PC-3 (cell line): ENCODE results near the gene FGFRL1. TPM values are rescaled to one million over a fixed set of nuclear protein-coding genes. Genes with fewer than 3 reads are reported as not detected.

Experiments
- ATAC-seq: fragments of 200-7000 bp; cut with Tn5 transposase; 2 replicates; pipeline ENCODE4 v1.9.1; 2020; ENCODE audit warnings: mild to moderate bottlenecking, moderate library complexity
- BruUV-seq: library from RNA; stranded (reverse); fragments of 400-500 nt; replicated peaks from 2 replicates; lab custom pipeline; 2021; lab: Mats Ljungman, UMichigan
- CTCF ChIA-PET: fragments of 300-600 bp; sonication (Branson Sonifier 250); formaldehyde crosslinking; loops from one replicate; lab custom pipeline; 2022; ENCODE audit warnings: antibody characterized with exemption; lab: Charles Lee
- POLR2A ChIA-PET: fragments of 300-600 bp; sonication (Branson Sonifier 250); formaldehyde crosslinking; loops from one replicate; lab custom pipeline; 2022; ENCODE audit warnings: antibody characterized with exemption; ENCODE audit not compliant: unreplicated experiment; lab: Charles Lee
- DNase-seq: peaks from one replicate; pipeline ENCODE4 v3.0.0-alpha.2; 2015
- H2AFZ ChIP-seq: fragments of 300-600 bp; sonication (generic); 2 replicates; pipeline ENCODE4 v1.6.0; 2016; ENCODE audit warnings: antibody characterized with exemption, low read length
- H3F3A ChIP-seq: fragments of 300-600 bp; sonication (generic); one replicate; pipeline ENCODE4 v1.6.0; 2017; ENCODE audit warnings: antibody characterized with exemption, low read length, control low read depth, mild to moderate bottlenecking; ENCODE audit not compliant: unreplicated experiment
- H3K27ac ChIP-seq: fragments of 300-600 bp; sonication (generic); 2 replicates; pipeline ENCODE4 v1.5.1; 2016; ENCODE audit warnings: mild to moderate bottlenecking, low read length
- H3K27me3 ChIP-seq: fragments of 300-600 bp; sonication (generic); 2 replicates; pipeline ENCODE4 v1.6.1; 2016; ENCODE audit warnings: low read length, mixed read lengths
- H3K36me3 ChIP-seq: fragments of 300-600 bp; sonication (generic); 2 replicates; pipeline ENCODE4 v1.6.1; 2016; ENCODE audit warnings: low read depth, mixed run types, low read length, mixed read lengths
- H3K4me1 ChIP-seq: fragments of 300-600 bp; sonication (generic); 2 replicates; pipeline ENCODE4 v1.5.1; 2016; ENCODE audit warnings: low read length; ENCODE audit not compliant: insufficient read depth
- H3K4me2 ChIP-seq: fragments of 300-600 bp; sonication (generic); 2 replicates; pipeline ENCODE4 v1.6.0; 2016; ENCODE audit warnings: low read length
- H3K4me3 ChIP-seq: fragments of 300-600 bp; sonication (generic); 2 replicates; pipeline ENCODE4 v1.5.1; 2016; ENCODE audit warnings: mild to moderate bottlenecking, low read length, mixed read lengths
- H3K79me2 ChIP-seq: fragments of 300-600 bp; sonication (generic); 2 replicates; pipeline ENCODE4 v1.6.1; 2017; ENCODE audit warnings: low read length, mixed read lengths
- H3K9ac ChIP-seq: fragments of 300-600 bp; sonication (generic); 2 replicates; pipeline ENCODE4 v1.6.0; 2016; ENCODE audit warnings: mild to moderate bottlenecking, low read length
- H3K9me2 ChIP-seq: fragments of 300-600 bp; sonication (generic); replicated peaks from 2 replicates; pipeline ENCODE4 v1.6.1; 2016; ENCODE audit warnings: mixed run types, low read length, mixed read lengths
- H3K9me3 ChIP-seq: fragments of 300-600 bp; sonication (generic); 2 replicates; pipeline ENCODE4 v1.6.1; 2016; ENCODE audit warnings: low read length, mixed read lengths
- H4K20me1 ChIP-seq: fragments of 300-600 bp; sonication (generic); 2 replicates; pipeline ENCODE4 v1.6.1; 2016; ENCODE audit warnings: low read length, mixed read lengths
- EZH2 ChIP-seq: fragments of 300-600 bp; sonication (generic); IDR thresholded peaks from one replicate; pipeline ENCODE4 v1.6.1; 2017; ENCODE audit warnings: antibody characterized with exemption, mild to moderate bottlenecking, low read length; ENCODE audit not compliant: unreplicated experiment
- EZH2phosphoT487 ChIP-seq: fragments of 300-600 bp; sonication (generic); IDR thresholded peaks from 2 replicates; pipeline ENCODE4 v1.6.1; 2018; ENCODE audit warnings: mild to moderate bottlenecking, antibody characterized with exemption, low read length, borderline replicate concordance
- intact Hi-C: fragments of 100-400 bp; cut with micrococcal nuclease; formaldehyde crosslinking; loops from 2 replicates; pipeline ENCODE4 v1.9.0; 2023
- total RNA-seq: library from RNA; depleted of rRNA; stranded (reverse); fragments of >200 nt; gene quantifications from 2 replicates; pipeline ENCODE4 v1.2.3, GENCODE V29; 2014
- TF ChIP-seq, protein P1 (sequence below): fragments of 300-600 bp; sonication (generic); conservative IDR thresholded peaks from 2 replicates; pipeline ENCODE4 v1.5.1; 2017; ENCODE audit warnings: antibody characterized with exemption, low read depth, mild to moderate bottlenecking, low read length

FGFRL1 gene
- total RNA-seq, 1 experiment from 2014 or later: 31.2 TPM

DNA sequence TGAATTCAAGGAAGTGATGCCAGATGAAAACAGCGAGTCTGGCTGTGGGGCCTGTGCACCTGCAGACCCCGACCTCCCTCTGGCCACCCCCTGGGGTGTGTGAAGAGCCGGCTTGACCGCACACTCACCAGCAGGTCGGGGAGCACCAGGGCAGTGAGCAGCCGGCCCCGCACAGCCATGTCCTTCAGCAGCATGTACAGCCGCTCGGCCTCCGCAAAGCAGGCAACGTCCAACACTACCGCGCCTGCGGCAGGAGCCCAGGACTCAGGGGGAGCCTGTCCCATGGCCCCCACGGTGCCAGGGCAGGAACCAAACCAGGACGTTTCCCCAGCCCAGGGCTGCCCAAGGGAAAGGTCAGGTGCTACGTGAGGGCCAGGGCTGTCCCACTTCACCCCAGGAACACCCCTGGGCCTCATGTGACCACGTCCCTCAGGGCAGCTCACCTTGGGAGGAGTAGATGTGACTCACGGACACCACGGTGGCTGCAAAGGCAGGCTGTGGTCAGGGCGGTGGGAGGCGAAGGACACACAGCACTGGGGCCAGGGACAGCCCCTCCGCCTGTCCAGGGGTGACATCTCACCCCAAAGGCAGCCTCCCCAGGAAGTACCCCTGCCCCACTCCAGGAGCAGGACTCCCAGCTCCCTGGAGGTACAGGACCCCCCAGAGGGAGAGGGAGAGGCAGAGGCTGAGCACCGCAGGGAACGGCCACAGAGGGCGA lies 46.2 kb upstream of the FGFRL1 start:
- no peak overlapping the region for H2AFZ ChIP-seq
- no peak overlapping the region for H3K9ac ChIP-seq
- no peaks in the 10 kb centered on the region for H3K36me3 ChIP-seq
- no peak overlapping the region for H3K27ac ChIP-seq
- no peaks in the 10 kb centered on the region for H3K9me2 ChIP-seq
- no peak for TF ChIP-seq EZH2phosphoT487
- TF ChIP-seq, protein P1, sequence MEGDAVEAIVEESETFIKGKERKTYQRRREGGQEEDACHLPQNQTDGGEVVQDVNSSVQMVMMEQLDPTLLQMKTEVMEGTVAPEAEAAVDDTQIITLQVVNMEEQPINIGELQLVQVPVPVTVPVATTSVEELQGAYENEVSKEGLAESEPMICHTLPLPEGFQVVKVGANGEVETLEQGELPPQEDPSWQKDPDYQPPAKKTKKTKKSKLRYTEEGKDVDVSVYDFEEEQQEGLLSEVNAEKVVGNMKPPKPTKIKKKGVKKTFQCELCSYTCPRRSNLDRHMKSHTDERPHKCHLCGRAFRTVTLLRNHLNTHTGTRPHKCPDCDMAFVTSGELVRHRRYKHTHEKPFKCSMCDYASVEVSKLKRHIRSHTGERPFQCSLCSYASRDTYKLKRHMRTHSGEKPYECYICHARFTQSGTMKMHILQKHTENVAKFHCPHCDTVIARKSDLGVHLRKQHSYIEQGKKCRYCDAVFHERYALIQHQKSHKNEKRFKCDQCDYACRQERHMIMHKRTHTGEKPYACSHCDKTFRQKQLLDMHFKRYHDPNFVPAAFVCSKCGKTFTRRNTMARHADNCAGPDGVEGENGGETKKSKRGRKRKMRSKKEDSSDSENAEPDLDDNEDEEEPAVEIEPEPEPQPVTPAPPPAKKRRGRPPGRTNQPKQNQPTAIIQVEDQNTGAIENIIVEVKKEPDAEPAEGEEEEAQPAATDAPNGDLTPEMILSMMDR: no peak
- TF ChIP-seq EZH2: no peak
- H3K4me3 ChIP-seq: no peak overlapping the region
- H3F3A ChIP-seq: no peaks in the 10 kb centered on the region
- no peak overlapping the region for H3K4me2 ChIP-seq
- ATAC-seq (0 out of 2 replicates have a peak, but pooled peaks have one; percentile 8), DNase-seq (no peak)
- ChIA-PET CTCF (no interaction called here), POLR2A (no interaction called here)
- no TSS peak for BruUV-seq
- H3K79me2 ChIP-seq: no peaks in the 10 kb centered on the region
- intact Hi-C loops: no loop called here
- no peaks in the 10 kb centered on the region for H4K20me1 ChIP-seq
- H3K9me3 ChIP-seq: no peaks in the 10 kb centered on the region
- no peaks in the 10 kb centered on the region for H3K4me1 ChIP-seq
- H3K27me3 ChIP-seq: no peaks in the 10 kb centered on the region

DNA sequence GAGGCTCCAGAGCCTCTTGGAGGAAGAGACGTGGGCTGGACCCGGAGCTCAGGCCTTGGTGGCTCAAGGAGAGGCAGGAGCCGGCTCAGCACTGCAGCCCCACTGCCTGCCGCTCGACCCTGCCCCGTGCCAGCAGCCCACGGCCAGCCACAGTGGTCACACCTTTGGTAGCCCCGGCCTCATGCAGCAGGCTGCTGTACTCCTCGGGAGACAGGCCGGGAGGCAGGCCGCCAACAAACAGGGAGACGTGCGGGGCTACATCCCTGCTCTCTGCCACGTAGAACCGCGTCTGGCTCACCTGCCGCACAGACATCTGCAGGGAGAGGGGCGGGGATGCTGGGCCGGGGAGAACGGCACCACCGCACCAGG lies 45.7 kb upstream of the FGFRL1 start:
- DNase-seq (no peak), ATAC-seq (no peak)
- Histone ChIP-seq H3K4me3 (no peak overlapping the region), H3F3A (no peaks in the 10 kb centered on the region), H3K9ac (no peak overlapping the region), H3K9me2 (no peaks in the 10 kb centered on the region), H3K4me2 (no peak overlapping the region), H4K20me1 (no peaks in the 10 kb centered on the region), H3K79me2 (no peaks in the 10 kb centered on the region), H3K9me3 (no peaks in the 10 kb centered on the region), H3K36me3 (no peaks in the 10 kb centered on the region), H3K27ac (no peak overlapping the region), H3K4me1 (peaks cover under 1% of the 10 kb centered on the region; the same call in 1 of the 2 replicates), H3K27me3 (no peaks in the 10 kb centered on the region), H2AFZ (no peak overlapping the region)
- no TSS peak for BruUV-seq
- ChIA-PET POLR2A (no interaction called here), CTCF (no interaction called here)
- TF ChIP-seq EZH2 (no peak), EZH2phosphoT487 (no peak)
- TF ChIP-seq, protein P1: no peak
- intact Hi-C loops: no loop called here
